AG08396 (cell line): Measurements from ENCODE around the gene ANAPC10.
A peak's percentile ranks its signal among the peaks of the same experiment; 100 is the strongest.
"Not testable (repeated sequence)": the region's sequence is repeated elsewhere in the genome, so short reads cannot be mapped to it uniquely, and the experiment has no call there.

Experiments used
- DNase-seq: peaks from one replicate; pipeline ENCODE4 v3.0.0; 2012; ENCODE audit warnings: low spot score, mixed read lengths

Gene ANAPC10, protein sequence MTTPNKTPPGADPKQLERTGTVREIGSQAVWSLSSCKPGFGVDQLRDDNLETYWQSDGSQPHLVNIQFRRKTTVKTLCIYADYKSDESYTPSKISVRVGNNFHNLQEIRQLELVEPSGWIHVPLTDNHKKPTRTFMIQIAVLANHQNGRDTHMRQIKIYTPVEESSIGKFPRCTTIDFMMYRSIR

DNA sequence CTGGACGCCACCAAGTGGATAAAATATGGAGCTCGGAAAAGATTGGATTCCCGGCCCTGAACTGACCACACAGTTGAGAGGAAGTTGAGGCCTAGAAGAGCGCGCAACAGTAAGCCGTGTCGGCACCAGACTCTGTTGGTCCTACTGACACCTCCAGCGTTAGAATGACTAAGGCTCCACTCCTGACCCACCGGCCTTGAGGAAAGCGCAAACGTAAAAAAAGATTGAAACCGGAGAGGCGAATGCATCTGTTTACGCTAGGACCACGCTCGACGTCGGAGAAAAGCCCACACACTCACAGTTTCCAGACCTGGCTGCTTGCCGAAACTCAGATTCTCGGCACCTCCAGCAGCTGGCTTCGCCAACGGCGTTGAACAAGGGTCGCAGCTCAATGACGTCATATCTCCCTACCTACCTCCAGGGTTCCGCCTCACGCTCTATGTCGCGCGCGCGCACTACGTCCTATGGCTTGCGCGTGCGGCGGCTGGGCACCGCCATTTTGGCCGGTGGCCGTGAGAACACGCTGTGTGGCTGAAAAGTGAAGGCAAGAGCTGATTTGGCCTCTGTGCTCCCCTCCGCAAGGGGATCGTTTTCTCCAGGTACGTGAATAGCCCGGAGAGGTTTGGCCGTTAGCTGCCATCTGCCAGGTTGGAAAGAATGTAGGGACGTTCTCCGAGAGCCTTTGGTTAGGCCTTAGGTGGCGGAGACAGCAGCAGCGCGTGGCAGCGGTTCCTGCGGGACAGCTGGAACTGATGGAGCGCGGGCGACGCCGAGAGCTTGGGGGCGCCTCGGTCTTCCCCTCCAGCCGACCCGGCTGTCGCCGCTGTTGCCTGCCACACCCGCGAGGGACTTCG, at the start of gene ANAPC10, which contains the start of gene ABCE1:
TSS of gene ANAPC10 (minus strand) at position 376 of the 854 bp plus-strand sequence. CDS start 2,097 bp downstream, outside the sequence.
TSS of gene ABCE1 (plus strand) at position 491 of the 854 bp plus-strand sequence. CDS start 6,102 bp downstream, outside the sequence.
- peak; percentile 96 for DNase-seq

DNA sequence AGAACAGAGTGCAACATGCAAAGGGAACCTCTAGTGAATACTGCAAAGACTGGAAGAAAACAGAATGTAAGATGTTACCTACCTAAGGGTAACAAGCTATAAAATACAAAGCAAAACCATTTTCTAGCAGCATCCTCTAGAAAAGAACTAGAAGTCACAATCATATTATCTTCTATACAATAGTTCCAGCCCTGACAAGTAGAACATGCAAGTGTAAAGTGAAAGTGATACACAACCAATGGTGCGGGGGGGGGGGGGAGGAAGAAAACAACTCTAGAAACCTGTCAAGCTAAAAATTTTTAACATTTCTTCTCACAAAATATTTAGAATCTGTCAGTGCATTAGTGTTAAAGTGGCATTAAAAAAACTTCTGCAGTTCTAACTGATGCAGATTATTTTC, 38.2 kb upstream of the ANAPC10 start:
- DNase-seq, result not testable (repeated sequence)

DNA sequence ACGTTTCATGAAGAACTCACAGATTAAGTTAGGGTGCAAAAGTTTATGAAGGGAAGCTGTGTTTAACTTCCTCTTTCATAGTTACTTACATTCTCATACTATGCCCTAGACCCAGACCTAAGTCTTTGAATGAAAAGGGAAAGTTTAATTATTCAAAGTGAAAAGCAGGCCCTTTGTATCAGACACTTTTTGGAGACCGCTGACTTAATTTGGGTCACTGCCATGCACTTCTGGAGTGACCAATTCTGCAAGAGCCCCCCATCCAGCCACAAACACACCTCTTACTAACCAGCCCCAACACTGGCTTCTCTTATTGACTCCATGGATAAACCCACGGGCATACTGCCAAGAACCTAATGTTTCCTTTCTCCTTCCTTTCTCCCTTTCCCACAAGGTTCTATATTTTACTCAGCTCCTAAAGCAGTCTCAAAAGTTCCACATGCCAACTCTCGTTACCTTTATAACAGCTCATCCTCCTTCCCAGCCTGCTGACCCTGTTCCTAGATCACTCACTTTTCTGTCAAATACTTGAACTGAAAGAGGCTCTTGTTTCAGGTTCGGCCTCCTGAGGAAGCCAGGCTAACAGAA, 34.6 kb upstream of the ANAPC10 start:
- no peak for DNase-seq

DNA sequence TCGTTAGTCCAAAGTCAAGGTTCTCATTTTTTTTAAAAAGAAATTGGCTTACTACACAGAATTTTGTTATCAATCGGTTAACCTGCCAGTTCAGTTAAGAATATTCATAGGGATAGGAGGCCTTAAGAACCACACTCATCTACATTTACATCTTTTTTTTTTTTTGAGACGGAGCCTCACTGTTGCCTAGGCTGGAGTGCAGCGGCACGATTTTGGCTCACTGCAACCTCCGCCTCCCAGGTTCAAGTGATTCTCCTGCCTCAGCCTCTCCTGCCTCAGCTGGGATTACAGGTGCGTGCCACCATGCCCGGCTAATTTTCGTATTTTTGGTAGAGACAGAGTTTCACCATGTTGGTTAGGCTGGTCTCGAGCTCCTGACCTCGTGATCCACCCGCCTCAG, 33.9 kb upstream of the ANAPC10 start:
- DNase-seq, result no peak

DNA sequence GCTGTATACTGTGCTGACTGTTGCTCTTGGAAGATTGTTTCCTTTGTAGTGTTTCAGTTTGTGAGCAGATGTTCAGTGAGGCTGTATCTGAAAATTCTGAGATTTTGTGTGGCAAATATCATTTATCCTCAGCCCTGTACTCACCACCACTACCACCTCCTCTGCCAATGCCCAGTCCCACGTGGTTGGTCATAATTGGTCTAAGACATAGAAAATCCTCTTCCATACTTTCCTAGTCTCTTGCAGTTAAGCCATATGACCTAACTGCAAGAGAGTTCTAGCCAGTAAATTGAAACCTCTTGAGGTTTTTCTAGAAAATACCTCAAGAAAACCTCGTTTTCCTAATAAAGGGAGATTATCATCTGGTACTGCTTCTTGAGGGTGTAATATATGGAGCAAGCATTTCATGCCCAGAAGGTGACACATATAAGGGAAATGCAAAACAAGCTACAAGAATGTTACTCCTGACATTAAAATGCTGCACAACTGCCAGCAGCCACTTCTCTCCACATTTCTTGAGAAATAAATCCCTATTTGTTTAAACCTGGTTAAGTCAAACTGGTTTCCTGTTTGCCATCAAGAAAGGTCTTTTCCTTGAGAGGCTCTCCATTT, 32.9 kb upstream of the ANAPC10 start:
- peak; percentile 38 for DNase-seq

DNA sequence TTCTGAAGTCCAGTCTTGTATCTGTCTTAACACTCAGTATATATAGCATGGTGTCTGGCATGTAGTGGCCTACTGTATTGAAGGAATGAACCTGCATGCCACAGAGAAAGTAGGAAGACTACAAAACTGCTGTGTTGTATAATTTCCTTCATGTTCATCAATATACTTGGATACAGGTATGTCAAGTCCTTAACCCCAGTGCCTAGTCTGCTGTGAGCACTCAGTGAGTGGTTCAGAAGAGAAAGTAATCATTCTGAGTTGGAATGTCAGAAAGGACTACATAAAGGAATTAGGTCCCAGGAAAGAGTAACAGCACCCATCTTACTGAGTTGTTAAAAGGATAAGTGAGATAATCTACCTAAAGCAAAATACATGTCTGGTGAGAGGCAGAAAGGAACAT, 32.1 kb upstream of the ANAPC10 start:
- DNase-seq, result no peak

DNA sequence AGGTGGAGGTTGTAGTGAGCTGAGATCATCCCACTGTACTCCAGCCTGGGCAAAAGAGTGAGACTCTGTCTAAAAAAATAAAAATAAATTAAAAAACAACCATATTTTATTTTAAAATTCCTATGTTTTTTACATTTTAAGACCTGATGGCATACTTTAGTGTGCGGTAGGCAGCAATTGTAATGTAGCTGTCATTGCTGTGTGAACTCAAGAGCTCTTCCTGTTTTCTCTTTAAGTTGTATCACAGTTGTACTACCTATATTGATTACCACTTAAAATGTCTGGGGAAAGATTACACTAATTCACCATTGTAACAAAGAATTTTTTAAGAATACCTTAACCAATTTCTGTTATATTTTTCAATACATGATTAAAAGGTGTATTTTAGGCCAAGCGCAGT, 27.4 kb upstream of the ANAPC10 start:
- DNase-seq, result no peak

DNA sequence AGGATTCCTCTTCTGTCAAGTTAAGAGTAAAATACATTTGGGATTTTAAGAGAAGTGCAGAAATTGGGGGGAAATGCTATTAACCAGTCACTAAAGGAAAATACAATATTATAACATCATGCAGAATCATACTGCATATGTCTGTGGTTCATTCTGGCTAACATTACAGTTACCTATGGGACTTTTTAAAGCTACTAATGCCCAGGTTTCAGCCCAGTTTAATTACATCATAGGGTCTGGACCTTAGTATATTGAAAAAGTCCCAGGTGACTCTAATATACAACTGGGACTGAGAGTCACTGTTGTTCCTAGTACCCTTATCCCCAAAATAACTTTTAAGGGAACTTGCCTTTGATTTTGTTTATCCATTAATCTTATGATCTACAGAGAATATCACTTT, 10.1 kb upstream of the ANAPC10 start:
- DNase-seq, result no peak

DNA sequence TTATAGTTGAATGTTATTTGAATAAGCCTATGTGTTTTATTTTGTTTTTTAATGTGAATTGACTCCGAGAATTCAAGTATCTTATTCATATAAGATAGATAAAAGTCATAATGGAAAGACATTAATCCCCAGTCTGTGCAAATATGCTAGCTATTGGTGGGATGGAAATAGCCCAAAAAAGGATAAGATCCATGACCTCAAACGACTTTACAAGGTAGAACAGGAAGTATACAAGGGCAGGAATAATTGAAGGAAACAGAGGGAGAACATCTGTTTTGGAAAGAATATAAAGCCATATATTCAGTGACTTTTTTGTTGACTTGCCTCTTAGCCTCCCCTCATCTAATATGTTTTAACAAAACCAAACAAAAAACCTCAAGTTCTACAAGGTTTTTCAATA, 9.1 kb upstream of the ANAPC10 start:
- no peak for DNase-seq

DNA sequence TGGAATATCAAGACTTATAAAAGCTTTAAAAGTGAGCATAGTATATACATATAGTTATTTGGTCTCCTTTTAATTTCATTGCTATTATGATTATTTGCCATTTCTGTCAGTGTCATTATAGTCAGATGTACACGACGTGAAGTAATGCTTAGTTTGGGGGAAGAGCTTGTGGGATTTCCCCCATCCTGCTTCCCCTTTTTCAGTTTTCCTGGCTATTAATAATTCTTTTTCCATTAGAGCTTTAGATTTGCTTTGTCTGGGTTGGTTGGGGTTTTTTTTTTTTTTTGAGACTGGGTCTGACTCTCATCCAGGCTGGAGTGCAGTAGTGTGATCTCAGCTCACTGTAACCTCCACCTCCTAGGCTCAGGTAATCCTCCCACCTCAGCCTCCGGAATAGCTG, 5.5 kb upstream of the ANAPC10 start:
- no peak for DNase-seq

DNA sequence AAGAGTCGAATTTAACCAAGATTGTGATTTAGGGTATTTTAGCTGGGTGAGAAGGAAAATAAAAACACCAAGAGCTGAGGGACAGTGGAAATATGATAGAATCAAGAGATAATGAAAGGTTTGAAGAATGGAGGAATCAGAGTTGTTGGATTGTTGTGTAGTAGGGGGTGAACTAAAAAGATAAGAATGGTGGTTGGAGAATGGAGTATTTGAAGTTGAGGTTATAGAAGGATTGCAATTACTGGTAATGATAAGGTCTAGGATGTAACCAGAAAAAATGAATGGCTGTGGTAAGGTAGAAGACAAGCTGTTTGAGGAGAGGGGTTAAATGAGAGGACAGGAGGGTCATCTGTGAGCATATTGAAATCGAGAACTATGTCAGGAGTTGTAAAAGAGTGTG, 4.6 kb upstream of the ANAPC10 start:
- no peak for DNase-seq

DNA sequence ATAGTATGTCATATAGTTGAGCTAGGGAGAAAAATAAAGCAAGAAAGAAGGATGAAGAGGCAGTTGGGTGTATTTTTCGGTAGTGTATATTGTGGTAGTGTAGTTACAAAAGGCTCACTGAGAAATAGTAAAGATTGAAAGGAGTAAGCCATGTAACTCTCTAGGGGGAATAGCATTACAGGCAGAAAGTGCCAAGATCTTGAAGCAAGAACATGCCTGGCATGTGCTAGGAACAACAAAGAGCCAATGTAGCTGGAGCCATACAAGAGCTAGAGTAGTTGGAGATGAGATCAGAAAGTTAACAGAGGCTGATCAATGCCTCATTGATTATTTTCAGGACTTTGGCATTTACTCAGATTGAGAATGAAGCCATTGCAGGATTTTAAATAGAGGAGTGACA, 3.1 kb upstream of the ANAPC10 start:
- no peak for DNase-seq

DNA sequence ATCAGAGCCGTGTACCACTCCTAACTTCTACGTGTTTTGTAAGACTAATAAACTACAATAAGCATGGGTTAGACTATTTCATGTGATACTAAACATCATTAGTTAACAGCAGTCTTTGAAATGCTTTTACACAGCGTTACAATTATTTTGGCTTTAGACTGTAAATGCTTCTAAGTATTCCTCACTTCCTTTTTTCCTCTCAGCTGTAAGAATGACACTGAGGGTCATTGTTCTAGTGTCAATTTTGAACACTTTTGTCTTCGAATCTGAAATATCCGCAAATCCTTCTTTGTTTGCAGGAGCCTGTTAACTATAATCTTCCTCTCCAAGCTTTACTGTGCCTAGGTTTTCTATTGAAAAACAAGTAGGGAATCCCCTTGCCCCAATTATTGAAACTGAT, 1.7 kb upstream of the ANAPC10 start:
- DNase-seq, result no peak

DNA sequence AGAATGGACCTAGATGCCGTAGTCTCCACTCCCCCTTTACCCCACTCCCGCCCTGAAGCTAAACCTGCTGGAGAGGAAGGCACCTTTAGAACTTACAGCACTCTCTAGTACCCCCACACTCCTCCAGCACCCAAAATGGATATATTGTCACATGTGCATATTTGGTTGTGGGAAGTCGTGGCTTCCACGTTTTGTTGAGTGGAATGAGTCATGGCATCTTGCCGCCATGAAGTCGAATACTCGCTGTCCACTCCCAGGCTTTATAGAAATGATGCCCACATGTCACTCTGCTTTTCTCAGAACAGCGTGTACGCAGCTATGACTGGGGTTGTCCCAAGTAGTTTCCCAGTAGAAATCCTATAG, 660 bp upstream of the ANAPC10 start:
- peak; percentile 56 for DNase-seq

DNA sequence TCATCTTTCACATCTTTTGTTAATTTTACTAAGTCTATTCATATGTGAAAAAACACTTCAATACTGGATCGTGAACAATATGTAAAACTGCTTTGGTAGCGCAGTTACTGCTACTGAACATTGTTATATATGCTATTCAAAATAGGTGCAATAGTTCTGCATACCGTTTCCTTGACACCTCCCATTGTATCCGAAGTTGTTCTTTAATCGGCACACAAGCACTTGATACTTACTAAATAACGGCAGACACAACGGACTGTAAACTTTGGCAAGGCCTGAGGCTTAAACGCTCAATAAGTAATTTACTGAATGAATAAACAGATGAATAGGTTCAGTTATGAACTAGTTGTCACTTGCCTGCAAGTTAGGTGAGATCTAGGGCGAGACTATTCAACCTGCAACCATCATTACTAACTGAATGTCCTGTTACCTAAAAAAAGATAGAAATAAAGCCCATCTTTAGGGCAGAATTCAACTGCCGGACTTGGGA, 620 bp downstream of the ANAPC10 start:
- no peak for DNase-seq

DNA sequence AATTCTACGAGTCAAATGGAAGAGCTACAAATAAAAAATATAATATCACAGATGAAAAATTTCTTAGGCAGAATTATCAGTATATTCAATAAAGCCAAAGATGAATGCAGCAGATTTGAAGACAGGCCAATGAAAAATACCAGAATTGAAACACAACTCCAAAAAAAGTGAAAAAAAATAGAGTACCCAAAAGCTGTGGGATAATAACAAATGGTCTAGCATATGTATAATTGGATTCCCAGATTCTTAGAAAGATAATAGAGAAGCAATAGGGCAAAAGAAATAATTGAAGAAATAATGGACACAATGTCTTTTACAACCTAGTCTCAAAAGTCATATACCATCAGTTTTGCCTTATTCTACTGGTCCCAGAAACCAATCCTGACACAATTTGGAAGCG, 4.4 kb downstream of the ANAPC10 start:
- no peak for DNase-seq

DNA sequence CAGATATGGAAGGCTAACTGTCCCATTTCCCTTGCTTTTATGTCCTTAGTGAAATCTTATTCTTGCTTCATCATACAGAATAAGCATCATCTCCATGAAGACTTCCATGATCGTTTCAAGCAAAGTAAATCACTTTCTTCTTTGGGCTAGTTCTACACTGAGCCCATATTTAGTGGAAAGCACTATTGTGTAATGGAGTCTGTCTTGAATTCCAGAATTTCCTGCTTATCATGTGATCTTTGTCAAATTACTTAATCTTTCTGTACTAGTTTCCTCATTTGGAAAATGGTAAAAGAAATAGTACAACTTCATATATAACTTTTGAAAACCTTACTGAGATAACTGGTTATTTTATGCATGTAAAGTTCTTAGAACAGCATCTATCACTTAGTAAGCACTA, 7.6 kb downstream of the ANAPC10 start:
- no peak for DNase-seq

DNA sequence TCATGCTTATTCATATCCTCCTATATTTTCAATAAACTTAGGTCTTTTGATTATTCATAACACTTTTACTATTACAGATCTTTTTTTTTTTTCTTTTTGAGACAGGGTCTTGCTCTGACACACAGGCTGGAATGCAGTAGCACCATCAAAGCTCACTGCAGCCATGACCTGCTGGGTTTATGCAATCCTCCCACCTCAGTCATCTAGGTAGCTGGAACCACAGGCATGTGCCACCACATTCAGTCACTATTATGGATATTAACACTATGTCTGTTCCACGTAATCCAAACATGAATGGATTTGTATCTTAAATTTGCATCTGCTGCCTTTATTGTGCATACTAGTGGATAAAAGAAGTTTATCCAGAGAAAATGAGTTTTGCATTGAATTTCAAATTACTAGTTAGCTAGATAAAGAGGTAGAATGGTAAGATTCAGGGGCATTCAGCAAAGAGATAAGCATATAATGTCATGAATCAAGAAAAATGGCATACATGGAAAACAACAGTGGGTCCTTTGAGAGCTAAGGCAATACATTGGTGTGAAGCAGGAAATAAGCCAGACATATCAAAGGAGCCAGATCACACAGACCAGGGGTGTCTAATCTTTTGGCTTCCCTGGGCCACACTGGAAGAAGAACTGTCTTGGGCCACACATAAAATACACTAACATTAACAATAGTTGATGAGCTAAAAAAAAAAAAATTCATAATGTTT, 13.9 kb downstream of the ANAPC10 start:
- no peak for DNase-seq

DNA sequence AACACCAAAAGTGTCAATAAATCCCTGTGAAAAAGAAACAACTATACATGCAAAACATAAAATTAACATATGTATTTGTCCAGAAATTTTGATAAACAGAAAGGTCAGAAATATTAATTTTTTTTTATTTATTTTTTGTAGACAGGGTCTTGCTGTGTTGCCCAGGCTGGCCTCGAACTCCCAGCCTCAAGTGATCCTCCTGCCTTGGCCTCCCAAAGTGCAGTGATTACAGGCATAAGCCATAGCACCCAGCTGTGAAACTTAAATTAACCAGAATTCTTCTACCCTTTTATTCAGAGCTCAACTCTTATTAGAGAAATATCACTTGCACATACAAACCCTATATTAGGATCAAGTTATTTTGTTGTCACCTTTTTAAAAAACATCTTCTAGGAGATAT, 16.2 kb downstream of the ANAPC10 start:
- no peak for DNase-seq

DNA sequence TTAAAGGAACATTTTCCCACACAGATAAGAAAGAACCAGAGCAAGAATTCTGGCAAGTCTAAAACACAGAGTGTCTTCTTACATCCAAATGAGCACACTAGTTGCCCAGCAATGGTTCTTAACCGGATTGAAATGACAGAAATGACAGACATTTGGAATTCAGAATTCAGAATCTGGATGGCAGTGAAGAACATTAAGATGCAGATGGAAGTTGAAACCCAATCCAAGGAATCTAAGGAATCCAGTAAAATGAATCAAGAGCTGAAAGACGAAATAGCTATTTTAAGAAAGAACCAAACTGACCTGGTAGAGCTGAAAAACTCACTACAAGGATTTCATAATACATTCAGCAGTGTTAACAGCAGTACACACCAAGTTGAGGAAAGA, 21.5 kb downstream of the ANAPC10 start:
- no peak for DNase-seq

DNA sequence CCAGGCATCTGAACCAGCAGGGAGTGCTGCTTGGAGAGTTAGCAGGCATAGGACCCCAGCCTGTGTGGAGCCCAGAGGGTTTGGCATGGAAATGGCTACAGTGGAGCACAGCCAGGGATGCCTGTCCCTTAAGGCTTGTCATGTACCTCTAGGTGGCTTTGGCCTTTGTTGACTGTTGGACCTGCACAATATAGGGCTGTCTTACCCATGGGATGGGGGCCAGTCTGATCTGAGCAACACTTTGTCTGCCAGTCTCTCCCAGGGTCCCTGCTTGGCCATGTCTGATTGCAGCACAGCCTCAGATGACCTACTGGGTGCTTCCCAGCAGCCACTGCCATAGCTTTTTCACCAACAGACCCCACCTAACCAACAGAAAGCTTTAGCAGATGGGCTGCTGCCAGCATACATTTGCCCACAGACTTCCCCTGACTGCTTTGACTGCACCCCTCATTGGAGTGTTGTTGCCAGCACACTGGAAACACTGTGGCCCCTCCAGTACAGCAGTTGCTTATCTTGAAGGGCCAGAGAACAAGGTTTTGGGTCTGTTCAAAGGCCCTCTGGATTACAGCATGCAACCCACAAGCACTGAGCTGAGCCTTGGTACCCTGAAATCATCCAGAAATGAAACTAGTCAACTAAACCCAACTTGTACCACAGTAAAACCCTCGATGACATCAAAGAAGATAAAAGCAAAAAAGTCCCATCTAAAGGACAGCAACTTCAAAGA, 22.1 kb downstream of the ANAPC10 start:
- no peak for DNase-seq
